ENCODE measurements around the gene RGS3.

DNA sequence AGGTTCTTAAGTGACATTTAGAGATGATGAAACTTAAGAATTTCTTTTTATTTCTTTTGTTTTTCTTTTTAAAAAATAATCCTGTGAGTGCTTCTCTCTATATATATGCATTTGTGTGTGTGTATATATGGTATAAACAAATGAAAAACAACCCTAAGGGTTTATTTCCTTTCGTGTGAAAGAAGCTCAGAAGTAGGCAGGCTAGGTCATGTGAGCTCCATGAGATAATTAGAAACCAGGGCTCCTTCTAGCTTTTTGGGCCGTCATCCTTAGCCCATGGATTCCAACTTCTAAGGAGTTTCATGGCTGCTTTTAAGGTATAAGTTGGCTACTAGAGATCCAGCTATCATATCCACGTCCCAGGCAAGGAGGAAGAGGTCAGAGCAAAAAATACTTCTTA lies 41.8 kb upstream of the RGS3 start:
- no peak for TF ChIP-seq POLR2A (IDR thresholded peaks at IDR 0.05)
- TF ChIP-seq, protein P1, sequence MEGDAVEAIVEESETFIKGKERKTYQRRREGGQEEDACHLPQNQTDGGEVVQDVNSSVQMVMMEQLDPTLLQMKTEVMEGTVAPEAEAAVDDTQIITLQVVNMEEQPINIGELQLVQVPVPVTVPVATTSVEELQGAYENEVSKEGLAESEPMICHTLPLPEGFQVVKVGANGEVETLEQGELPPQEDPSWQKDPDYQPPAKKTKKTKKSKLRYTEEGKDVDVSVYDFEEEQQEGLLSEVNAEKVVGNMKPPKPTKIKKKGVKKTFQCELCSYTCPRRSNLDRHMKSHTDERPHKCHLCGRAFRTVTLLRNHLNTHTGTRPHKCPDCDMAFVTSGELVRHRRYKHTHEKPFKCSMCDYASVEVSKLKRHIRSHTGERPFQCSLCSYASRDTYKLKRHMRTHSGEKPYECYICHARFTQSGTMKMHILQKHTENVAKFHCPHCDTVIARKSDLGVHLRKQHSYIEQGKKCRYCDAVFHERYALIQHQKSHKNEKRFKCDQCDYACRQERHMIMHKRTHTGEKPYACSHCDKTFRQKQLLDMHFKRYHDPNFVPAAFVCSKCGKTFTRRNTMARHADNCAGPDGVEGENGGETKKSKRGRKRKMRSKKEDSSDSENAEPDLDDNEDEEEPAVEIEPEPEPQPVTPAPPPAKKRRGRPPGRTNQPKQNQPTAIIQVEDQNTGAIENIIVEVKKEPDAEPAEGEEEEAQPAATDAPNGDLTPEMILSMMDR (IDR thresholded peaks at IDR 0.05) = no peak

Measured in gastroesophageal sphincter (tissue), 3 donors.